HG02943 (cell line): ENCODE results near the gene FBXO5.
A peak's percentile ranks its signal among the peaks of the same experiment; 100 is the strongest.

Experiments
- ATAC-seq: cut with Tn5 transposase; IDR thresholded peaks from one replicate; pipeline ENCODE4 v1.9.1; 2021; ENCODE audit warnings: mild to moderate bottlenecking, low read depth, moderate library complexity; ENCODE audit not compliant: unreplicated experiment

Gene FBXO5

DNA sequence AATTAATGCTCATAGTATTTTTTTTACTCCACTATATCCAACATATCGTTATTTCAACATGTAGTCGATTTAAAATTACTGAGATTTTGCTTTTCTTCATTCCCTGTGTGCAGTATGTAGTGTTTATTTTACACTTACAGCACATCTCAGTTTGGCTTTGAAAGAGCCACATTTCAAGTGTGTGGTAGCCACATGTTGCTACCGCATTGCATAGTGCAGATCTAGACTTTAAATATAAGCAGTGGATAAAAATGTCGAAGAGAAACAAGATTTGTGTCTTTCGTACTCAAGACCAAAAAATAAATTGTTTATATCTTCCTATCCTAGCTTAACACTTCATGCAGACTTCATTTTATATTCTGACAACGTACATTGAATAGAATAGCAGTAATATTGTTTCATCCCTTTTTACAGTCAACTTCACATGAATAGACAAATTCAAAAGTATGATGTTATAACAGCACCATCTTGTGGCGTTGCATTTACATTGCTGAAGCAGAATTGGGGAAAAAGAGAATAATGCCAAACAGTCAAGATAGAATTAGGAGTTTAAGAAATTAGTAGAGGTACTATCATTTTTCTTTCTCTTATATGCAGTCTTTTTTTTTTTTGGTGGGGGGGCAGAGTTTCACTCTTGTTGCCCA lies 29.9 kb downstream of the FBXO5 start:
- no peak for ATAC-seq

DNA sequence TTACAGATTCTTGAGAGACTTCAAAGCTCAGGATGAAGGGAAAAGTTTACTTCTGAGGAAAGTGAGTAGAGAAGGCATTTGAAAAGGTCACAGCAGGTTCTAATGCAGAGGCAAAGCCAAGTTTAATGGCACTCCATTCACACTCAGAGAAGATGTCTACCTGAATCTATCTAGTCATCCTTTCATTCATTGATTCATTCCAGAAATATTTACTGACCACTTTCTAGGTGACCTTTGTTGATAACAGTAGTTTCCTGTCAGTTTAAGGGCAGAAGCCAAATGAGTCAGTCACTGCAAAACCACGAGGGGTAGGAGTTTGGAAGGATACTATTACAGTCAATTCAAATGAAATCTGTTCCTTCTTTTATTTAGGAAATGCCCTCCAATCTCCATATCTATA lies 30.8 kb downstream of the FBXO5 start:
- no peak for ATAC-seq

DNA sequence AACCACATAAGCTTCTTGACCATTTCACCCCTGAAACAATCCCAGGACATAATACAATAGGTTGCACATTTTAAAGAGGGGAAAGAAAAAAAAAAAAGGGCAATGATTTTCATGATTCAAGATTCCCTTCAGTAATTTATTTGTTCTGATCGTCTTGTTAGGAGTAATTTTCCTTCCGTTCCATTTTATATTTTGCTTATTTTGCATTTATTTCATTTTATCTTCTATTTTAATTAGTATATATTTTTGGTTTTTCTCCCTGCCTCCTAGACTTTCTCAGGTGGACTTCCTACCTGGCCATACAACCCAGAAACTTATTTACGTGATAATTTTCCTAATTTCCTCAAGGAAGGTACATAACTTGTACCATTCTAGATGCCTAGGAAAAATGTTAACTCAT lies 32.6 kb downstream of the FBXO5 start:
- ATAC-seq = no peak

DNA sequence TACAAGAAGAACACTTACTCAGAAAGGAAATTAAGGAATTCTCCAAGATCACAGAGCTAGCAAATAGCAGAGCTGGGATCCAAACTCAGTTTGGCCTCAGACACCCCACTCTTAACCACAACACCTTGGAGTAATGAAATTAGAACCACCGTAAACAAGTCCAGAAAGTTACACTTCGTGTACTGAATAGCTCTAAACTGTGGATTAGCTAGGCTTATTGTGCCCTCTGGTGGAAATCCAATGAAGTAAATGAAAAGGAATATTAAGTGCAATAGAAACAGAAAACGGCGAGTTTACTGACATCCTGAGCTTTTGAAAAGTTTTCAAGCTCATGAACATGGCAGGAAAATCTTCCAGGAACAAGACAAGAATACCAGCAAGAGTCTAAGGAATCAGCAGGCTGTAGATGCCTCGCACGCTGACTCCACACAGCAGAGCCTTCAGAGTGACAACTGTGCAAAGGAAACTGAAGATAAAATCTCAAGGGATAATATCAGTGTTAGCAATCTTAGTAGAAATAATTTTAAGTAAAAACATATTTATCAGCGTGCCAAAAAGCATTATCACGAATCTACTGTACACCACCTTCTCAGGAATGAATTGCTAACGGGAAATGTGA lies 34.6 kb downstream of the FBXO5 start:
- ATAC-seq = peak; percentile 70

DNA sequence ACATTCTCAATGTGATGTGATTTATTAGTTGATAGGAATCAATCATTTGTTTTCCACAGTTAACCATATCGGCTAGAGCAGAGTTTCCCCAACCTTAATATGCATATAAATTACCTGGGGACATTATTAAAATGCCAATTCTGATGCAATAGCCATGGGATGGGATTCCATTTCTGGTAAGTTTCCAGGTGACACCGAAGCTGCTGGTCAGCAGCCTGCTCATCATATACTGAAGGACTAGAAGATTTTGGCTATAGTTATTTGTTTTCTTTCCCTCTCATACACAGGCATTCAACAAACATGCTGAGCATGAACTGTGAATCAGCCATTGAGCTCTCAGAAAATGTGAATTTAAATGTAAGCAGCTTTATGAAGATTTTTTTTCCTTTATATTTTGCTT lies 35.8 kb downstream of the FBXO5 start:
- no peak for ATAC-seq

DNA sequence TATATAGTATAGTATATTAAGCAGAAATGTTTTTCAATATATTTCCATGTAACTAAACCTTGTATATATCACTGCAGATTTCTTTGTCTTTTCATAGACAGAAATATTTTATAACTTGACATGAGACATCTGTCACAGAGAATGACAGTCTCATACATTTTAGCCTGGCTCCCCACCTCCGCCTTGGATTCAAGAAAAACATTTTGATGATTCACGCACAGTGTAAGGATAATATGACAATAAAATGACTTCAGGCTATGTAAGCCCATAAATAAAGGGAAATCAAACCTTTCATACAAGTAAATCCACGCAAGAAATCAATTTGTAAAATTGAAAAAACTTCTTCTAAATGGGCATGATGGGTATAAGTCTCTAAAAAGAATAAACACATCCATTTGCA lies 36.4 kb downstream of the FBXO5 start:
- no peak for ATAC-seq

DNA sequence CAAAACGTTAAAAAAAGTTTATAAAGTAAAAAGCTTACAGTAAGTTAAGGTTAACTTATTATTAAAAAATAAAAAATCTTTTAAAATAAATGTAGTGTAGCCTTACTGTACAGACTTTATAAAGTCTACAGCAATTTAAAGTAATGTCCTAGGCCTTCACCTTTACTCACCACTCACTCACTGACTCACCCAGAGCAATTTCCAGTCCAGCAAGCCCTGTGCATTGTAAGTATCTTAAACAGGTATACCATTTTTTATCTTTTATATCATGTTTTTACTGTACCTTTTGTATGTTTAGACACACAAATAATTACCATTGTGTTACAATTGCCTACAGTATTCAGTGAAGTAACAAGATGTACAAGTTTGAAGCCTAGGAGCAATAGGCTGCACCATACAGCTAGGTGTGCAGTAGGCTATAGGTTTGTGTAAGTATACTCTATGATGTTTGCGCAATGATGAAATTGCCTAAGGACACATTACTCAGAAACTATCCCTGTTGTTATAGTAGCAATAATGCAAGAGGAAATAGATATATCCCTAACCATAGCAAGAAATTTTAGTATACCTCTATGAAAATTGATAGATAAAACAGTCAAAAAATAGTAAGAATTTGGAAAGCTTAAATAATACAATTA lies 39.5 kb downstream of the FBXO5 start:
- ATAC-seq = no peak

DNA sequence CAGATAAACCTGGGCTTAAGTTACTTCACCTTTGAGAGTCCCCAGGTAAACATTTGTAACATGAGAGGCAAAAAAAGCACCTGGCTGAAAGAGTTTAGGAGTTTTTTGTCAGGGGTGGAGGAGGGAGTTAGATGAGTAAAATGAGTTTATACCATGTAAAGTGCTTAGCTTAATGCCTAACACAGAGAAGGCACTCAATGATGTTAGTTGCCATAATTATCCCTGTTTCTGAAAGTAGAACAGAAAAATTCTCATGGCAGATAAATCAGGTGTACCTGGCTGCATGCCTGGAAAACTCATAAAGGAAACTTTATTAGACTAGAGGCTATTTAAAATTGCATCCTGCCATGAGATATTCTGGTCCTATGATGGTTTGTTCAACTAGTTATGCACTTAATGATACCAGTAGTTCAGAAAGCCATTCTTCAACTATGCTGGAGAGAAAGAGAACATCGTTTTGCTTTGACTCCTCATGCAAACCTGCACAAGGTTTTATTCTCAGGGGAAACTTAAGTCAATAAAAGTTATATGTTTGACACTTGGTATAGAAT lies 40.4 kb downstream of the FBXO5 start:
- ATAC-seq = no peak

DNA sequence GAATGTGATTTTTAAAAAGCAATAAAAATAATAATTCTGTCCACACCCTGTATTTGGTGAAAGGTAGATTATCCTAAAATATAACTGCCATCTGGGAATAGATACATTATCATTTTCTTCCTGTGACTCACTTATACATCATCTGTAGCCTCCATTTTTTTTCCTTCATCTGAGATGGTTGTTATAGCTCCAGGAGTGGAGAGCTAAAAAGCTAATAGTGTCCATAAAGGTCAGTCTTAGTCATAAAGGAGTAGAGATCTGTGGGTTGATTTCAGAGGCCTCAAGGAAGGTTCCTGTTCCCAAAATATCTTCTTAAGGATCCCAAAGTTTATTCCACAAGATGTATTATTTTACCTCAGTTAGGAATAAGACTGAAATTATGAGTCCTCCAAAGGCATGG lies 41.1 kb downstream of the FBXO5 start:
- no peak for ATAC-seq

DNA sequence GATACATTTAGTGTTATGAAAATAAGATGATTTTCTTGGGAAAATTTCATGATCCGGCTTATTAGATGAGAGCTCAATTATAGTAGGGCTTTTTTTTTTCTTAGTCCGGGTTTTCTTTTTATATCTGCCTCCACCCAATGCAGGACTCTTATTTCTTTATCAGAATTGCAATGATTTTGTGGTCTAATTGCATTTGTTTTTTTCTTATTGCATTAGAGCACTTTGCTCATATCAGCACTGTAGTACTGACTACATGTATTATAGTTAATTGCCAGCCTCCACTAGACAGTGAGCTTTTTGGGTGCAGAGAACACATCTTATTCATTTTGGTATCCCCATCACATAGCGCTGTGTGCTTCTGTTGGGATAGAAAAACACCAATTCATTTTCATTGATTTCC lies 50.0 kb downstream of the FBXO5 start:
- ATAC-seq = no peak

DNA sequence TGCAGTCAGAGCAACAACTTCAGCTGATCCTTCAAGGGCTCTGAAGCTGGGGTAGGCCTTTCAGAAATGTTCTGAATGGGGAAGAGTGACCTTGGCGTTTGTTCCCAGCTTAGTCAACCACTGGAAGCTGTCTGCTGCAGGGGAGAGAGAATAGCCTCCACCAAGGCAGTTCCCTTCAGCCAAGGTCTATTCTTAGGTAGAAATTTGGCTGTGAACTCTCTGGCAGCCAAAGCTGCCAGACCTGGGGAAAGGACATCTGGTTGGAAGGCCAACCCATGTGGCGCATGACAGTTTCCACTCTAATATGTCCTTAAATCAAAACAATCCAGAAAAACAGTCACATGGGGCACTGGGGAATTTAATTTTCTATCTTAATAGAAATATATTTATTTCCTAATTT lies 60.1 kb downstream of the FBXO5 start:
- ATAC-seq = no peak
